HepG2 (cell line): ENCODE results near the gene HOXA11. TPM values are rescaled to one million over a fixed set of nuclear protein-coding genes. Genes with fewer than 3 reads are reported as not detected.

Source experiments
- ATAC-seq: fragments of 200-7000 bp; cut with Tn5 transposase; 3 replicates; pipeline ENCODE4 v1.9.1; 2020; ENCODE audit warnings: mild to moderate bottlenecking, moderate library complexity
- BruUV-seq: library from RNA; stranded (reverse); fragments of 400-500 nt; replicated peaks from 2 replicates; lab custom pipeline; 2021; lab: Mats Ljungman, UMichigan
- CTCF ChIA-PET: fragments of 300-600 bp; formaldehyde crosslinking; extraction: SDS; loops from one replicate; lab custom pipeline; 2021; ENCODE audit warnings: low total read pairs, inconsistent platforms, low intra/inter-chr PET ratio; lab: Yijun Ruan, JAX
- POLR2A ChIA-PET: fragments of 350-600 bp; sonication (Branson Sonifier 250); formaldehyde crosslinking; loops from one replicate; lab custom pipeline; 2020; ENCODE audit warnings: antibody characterized with exemption, inconsistent platforms; lab: Yijun Ruan, JAX
- DNase-seq: peaks from one replicate; pipeline ENCODE4 v3.0.0-alpha.2; 2015; ENCODE audit warnings: low spot score
- FAIRE-seq: peaks from 3 replicates; lab custom pipeline; 2011; peaks lifted over from hg19 to GRCh38; lab: Jason Lieb, UNC
- H2AFZ ChIP-seq: one replicate; pipeline ENCODE4 v1.6.1; 2011; ENCODE audit warnings: low read length, inconsistent platforms
- H3K27ac ChIP-seq: fragments of 300-600 bp; 3 replicates; pipeline ENCODE4 v1.8.0; 2011; ENCODE audit warnings: mixed run types, mild to moderate bottlenecking, mixed read lengths, low read length, inconsistent platforms; ENCODE audit not compliant: insufficient read depth; ENCODE audit errors: extremely low read length
- H3K27me3 ChIP-seq, 2 experiments: fragments of 200-600 bp in 1 of 2; 2 replicates in 1 of 2; 3 replicates in 1 of 2; pipeline versions ENCODE4 v1.6.0 to v1.8.0; 2011; ENCODE audit warnings: low read length in 2 of 2, mild to moderate bottlenecking in 2 of 2, moderate library complexity in 2 of 2, inconsistent platforms in 1 of 2; ENCODE audit not compliant: insufficient read depth in 2 of 2, control insufficient read depth in 1 of 2
- H3K36me3 ChIP-seq, 2 experiments: fragments of 200-600 bp in 1 of 2; replicated peaks in 1 of 2; 2 replicates in 1 of 2; 3 replicates in 1 of 2; pipeline versions ENCODE4 v1.5.1 to v1.8.0; 2011; ENCODE audit warnings: low read length in 2 of 2, inconsistent platforms in 1 of 2; ENCODE audit not compliant: insufficient read depth in 2 of 2, control insufficient read depth in 1 of 2
- H3K4me1 ChIP-seq: 2 replicates; pipeline ENCODE4 v1.5.1; 2012; ENCODE audit warnings: low read length, inconsistent platforms; ENCODE audit not compliant: insufficient read depth
- H3K4me2 ChIP-seq: 2 replicates; pipeline ENCODE4 v1.6.0; 2011; ENCODE audit warnings: low read depth, low read length, inconsistent platforms
- H3K4me3 ChIP-seq, 3 experiments: fragments of 200-600 bp in 1 of 3; sonication (generic), shearing (Covaris generic) in 1 of 3; replicated peaks in 1 of 3; 2 replicates each; pipeline ENCODE4 v1.5.1; 2011 to 2016; ENCODE audit warnings: low read length in 3 of 3, inconsistent platforms in 2 of 3, low read depth in 2 of 3, mild to moderate bottlenecking in 2 of 3, control low read depth in 1 of 3, mixed read lengths in 1 of 3; ENCODE audit not compliant: insufficient read depth in 1 of 3
- H3K79me2 ChIP-seq: one replicate; pipeline ENCODE4 v1.6.1; 2011; ENCODE audit warnings: low read length, inconsistent platforms; ENCODE audit not compliant: insufficient read depth
- H3K9ac ChIP-seq: 2 replicates; pipeline ENCODE4 v1.6.0; 2011; ENCODE audit warnings: mild to moderate bottlenecking, low read depth, low read length, inconsistent platforms; ENCODE audit not compliant: insufficient read depth
- H3K9me3 ChIP-seq: 2 replicates; pipeline ENCODE4 v1.5.1; 2012; ENCODE audit warnings: mild to moderate bottlenecking, low read length
- H4K20me1 ChIP-seq: 2 replicates; pipeline ENCODE4 v1.6.0; 2011; ENCODE audit warnings: inconsistent platforms, mild to moderate bottlenecking, low read length, moderate library complexity; ENCODE audit not compliant: insufficient read depth
- ATAD3A ChIP-seq: sonication (generic); formaldehyde crosslinking; IDR thresholded peaks from 2 replicates; pipeline ENCODE4 v1.4.0; 2020; ENCODE audit warnings: missing genetic modification reagents
- CERS6 ChIP-seq: sonication (generic); formaldehyde crosslinking; IDR thresholded peaks from 2 replicates; pipeline ENCODE4 v1.5.0; 2020; ENCODE audit warnings: missing genetic modification reagents
- EHMT2 ChIP-seq: fragments of 200-600 bp; sonication (generic); IDR thresholded peaks from 2 replicates; pipeline ENCODE4 v1.7.0; 2017; ENCODE audit warnings: antibody characterized with exemption, low read depth, low read length, borderline replicate concordance
- ETS1 ChIP-seq: sonication (generic); formaldehyde crosslinking; IDR thresholded peaks from 2 replicates; pipeline ENCODE4 v1.4.0; 2020; ENCODE audit warnings: missing genetic modification reagents
- GZF1 ChIP-seq: sonication (generic); formaldehyde crosslinking; IDR thresholded peaks from 2 replicates; pipeline ENCODE4 v1.5.1; 2020; ENCODE audit warnings: mild to moderate bottlenecking, missing genetic modification reagents
- HHEX ChIP-seq: IDR thresholded peaks from 2 replicates; pipeline ENCODE4 v1.6.1; 2016; ENCODE audit warnings: control low read depth
- KDM2A ChIP-seq: sonication (generic); formaldehyde crosslinking; IDR thresholded peaks from 2 replicates; pipeline ENCODE4 v1.4.0; 2020; ENCODE audit warnings: low read depth, missing genetic modification reagents, borderline replicate concordance
- KLF12 ChIP-seq: sonication (generic); formaldehyde crosslinking; IDR thresholded peaks from 2 replicates; pipeline ENCODE4 v1.4.0; 2020; ENCODE audit warnings: missing genetic modification reagents, borderline replicate concordance
- NAIF1 ChIP-seq: sonication (generic); formaldehyde crosslinking; IDR thresholded peaks from 2 replicates; pipeline ENCODE4 v1.5.0; 2020; ENCODE audit warnings: mild to moderate bottlenecking, missing genetic modification reagents, borderline replicate concordance
- SYNCRIP ChIP-seq: fragments of 200-400 bp; formaldehyde crosslinking; IDR thresholded peaks from 2 replicates; pipeline ENCODE4 v1.6.1; 2018; ENCODE audit warnings: mild to moderate bottlenecking, low read depth, low read length; ENCODE audit not compliant: insufficient read depth
- ZEB1 ChIP-seq: IDR thresholded peaks from 2 replicates; pipeline ENCODE4 v1.6.1; 2012; ENCODE audit warnings: mild to moderate bottlenecking, low read depth, inconsistent platforms; ENCODE audit not compliant: insufficient replicate concordance
- ZFP37 ChIP-seq: sonication (generic); formaldehyde crosslinking; IDR thresholded peaks from 2 replicates; pipeline ENCODE4 v1.4.0; 2020; ENCODE audit warnings: missing genetic modification reagents, borderline replicate concordance
- ZFY ChIP-seq: sonication (generic); formaldehyde crosslinking; IDR thresholded peaks from 2 replicates; pipeline ENCODE4 v1.4.0; 2020; ENCODE audit warnings: missing genetic modification reagents
- ZMYM2 ChIP-seq: sonication (generic); formaldehyde crosslinking; IDR thresholded peaks from 2 replicates; pipeline ENCODE4 v1.8.0; 2022; ENCODE audit warnings: mild to moderate bottlenecking, missing genetic modification reagents
- ZNF121 ChIP-seq: sonication (generic); formaldehyde crosslinking; IDR thresholded peaks from 2 replicates; pipeline ENCODE4 v1.5.0; 2020; ENCODE audit warnings: mild to moderate bottlenecking, missing genetic modification reagents
- ZNF17 ChIP-seq: sonication (generic); formaldehyde crosslinking; IDR thresholded peaks from 2 replicates; pipeline ENCODE4 v1.5.0; 2020; ENCODE audit warnings: mild to moderate bottlenecking, missing genetic modification reagents
- ZNF180 ChIP-seq: sonication (generic); formaldehyde crosslinking; IDR thresholded peaks from 2 replicates; pipeline ENCODE4 v1.4.0; 2020; ENCODE audit warnings: low read depth, missing genetic modification reagents, borderline replicate concordance
- ZNF33A ChIP-seq: sonication (generic); formaldehyde crosslinking; IDR thresholded peaks from 2 replicates; pipeline ENCODE4 v1.5.1; 2020; ENCODE audit warnings: missing genetic modification reagents, mild to moderate bottlenecking, moderate library complexity, borderline replicate concordance
- ZNF354B ChIP-seq: sonication (generic); formaldehyde crosslinking; IDR thresholded peaks from 2 replicates; pipeline ENCODE4 v1.8.0; 2022; ENCODE audit warnings: mild to moderate bottlenecking, missing genetic modification reagents
- ZNF382 ChIP-seq: sonication (generic); formaldehyde crosslinking; IDR thresholded peaks from 2 replicates; pipeline ENCODE4 v1.5.0; 2020; ENCODE audit warnings: missing genetic modification reagents, mild to moderate bottlenecking, borderline replicate concordance
- ZNF577 ChIP-seq: sonication (generic); formaldehyde crosslinking; IDR thresholded peaks from 2 replicates; pipeline ENCODE4 v1.4.0; 2020; ENCODE audit warnings: mild to moderate bottlenecking, low read depth, missing genetic modification reagents, borderline replicate concordance
- ZNF644 ChIP-seq: IDR thresholded peaks from 2 replicates; pipeline ENCODE4 v1.6.1; 2016; ENCODE audit warnings: low read depth
- ZNF782 ChIP-seq: sonication (generic); formaldehyde crosslinking; IDR thresholded peaks from 2 replicates; pipeline ENCODE4 v1.4.0; 2020; ENCODE audit warnings: missing genetic modification reagents, mild to moderate bottlenecking, borderline replicate concordance
- WGBS: methylation state at CpG from one replicate; pipeline ENCODE4 v1.1.6; 2017; ENCODE audit warnings: low lambda C conversion rate; 5-methylcytosine and 5-hydroxymethylcytosine counted together
- in situ Hi-C: cut with HindIII; loops from 2 replicates; pipeline ENCODE4 v1.10.0; 2017; ENCODE audit warnings: low pct_unique_long_range_greater_than_20kb; ENCODE audit not compliant: extremely low pct_ligation_motif_present
- intact Hi-C: fragments of 100-400 bp; cut with micrococcal nuclease; formaldehyde crosslinking; loops from one replicate; pipeline ENCODE4 v1.10.0; 2022; ENCODE audit not compliant: unreplicated experiment
- polyA plus RNA-seq, 8 experiments: library from polyadenylated mRNA; depleted of rRNA in 3 of 8; stranded (reverse) in 7 of 8; unstranded in 1 of 8; fragments of >200 nt; fragmentation: Illumina TruSeq in 4 of 8; extraction: Trizol in 4 of 8; gene quantifications; 2 replicates each; pipeline versions ENCODE4 v1.2.1 to v1.2.3, GENCODE V29; 2011 to 2016; ENCODE audit warnings: low read depth in 4 of 8, missing spikeins in 1 of 8, mixed read lengths in 1 of 8; ENCODE audit not compliant: insufficient read depth in 1 of 8
- total RNA-seq, 5 experiments: library from RNA; depleted of rRNA; stranded (reverse); fragments of >200 nt; fragmentation: Illumina TruSeq; extraction: Trizol; gene quantifications; 2 replicates each; pipeline ENCODE4 v1.2.3, GENCODE V29; 2016; ENCODE audit warnings: low read depth in 1 of 5

The HOXA11 gene
- total and polyA plus RNA-seq, 2 of the 13 experiments (the other 11 are each of a cell fraction or from before 2014, with no cell fraction given): not detected

GRCh38 chr7:27167916-27168264 is 17.1 kb downstream of the HOXA11 start (continued):
- TF ChIP-seq SYNCRIP (no peak), HHEX (CRISPR knock-in tag) (no peak), ZEB1 (no peak), KLF12 (CRISPR knock-in tag) (no peak), ZNF180 (CRISPR knock-in tag) (no peak)

GRCh38 chr7:27166531-27167505 is 18.2 kb downstream of the HOXA11 start:
- Histone ChIP-seq H3K27ac (no peak overlapping the region), H3K36me3 (no peaks in the 10 kb centered on the region), H3K9ac (no peak overlapping the region), H3K9me3 (no peaks in the 10 kb centered on the region), H4K20me1 (no peaks in the 10 kb centered on the region), H2AFZ (no peak overlapping the region), H3K4me1 (peaks cover 13% of the 10 kb centered on the region), H3K4me3 (no peak overlapping the region), H3K4me2 (no peak overlapping the region), H3K79me2 (no peaks in the 10 kb centered on the region), H3K27me3 (peaks cover 2 to 56% of the 10 kb centered on the region in 2 experiments)
- ATAC-seq (no peak), FAIRE-seq (no peak), DNase-seq (no peak)
- in situ Hi-C loops: loop anchor here (25.0 kb wide), 1 partner anchor 1080 kb away; no protein-coding TSS in a partner anchor
- ChIA-PET POLR2A (no interaction called here), CTCF (no interaction called here)
- BruUV-seq: no TSS peak
- intact Hi-C loops: no loop called here
- WGBS: 69% methylated on average over 40 of the region's 50 CpGs
- TF ChIP-seq ZMYM2 (CRISPR knock-in tag) (no peak), ETS1 (no peak), ZNF121 (CRISPR knock-in tag) (no peak), ZNF354B (no peak), ZNF782 (CRISPR knock-in tag) (no peak), ZNF33A (no peak), ATAD3A (CRISPR knock-in tag) (no peak), EHMT2 (no peak), ZFP37 (CRISPR knock-in tag) (no peak), NAIF1 (CRISPR knock-in tag) (no peak), CERS6 (CRISPR knock-in tag) (no peak), ZNF382 (CRISPR knock-in tag) (no peak), ZNF17 (CRISPR knock-in tag) (no peak), ZNF577 (no peak), KDM2A (CRISPR knock-in tag) (no peak), ZFY (CRISPR knock-in tag) (no peak), ZNF644 (no peak), GZF1 (CRISPR knock-in tag) (no peak)
